Astrocyte (in vitro differentiated cells and primary cell): ENCODE data around the gene KDM4B. TPM values are rescaled to one million over a fixed set of nuclear protein-coding genes. Genes with fewer than 3 reads are reported as not detected.
A peak's percentile ranks its signal among the peaks of the same experiment; 100 is the strongest.
"Not testable (repeated sequence)": the region's sequence is repeated elsewhere in the genome, so short reads cannot be mapped to it uniquely, and the experiment has no call there.

Source experiments
- DNase-seq: peaks from one replicate; pipeline ENCODE4 v3.0.0-alpha.2; 2010; ENCODE audit warnings: low read depth
- FAIRE-seq: peaks from 2 replicates; lab custom pipeline; 2011; peaks lifted over from hg19 to GRCh38; lab: Jason Lieb, UNC
- H2AFZ ChIP-seq: 2 replicates; pipeline ENCODE4 v1.6.0; 2012; ENCODE audit warnings: low read depth, low read length, inconsistent platforms
- H3K27ac ChIP-seq: 2 replicates; pipeline ENCODE4 v1.5.1; 2011; ENCODE audit warnings: low read depth, low read length, inconsistent platforms
- H3K27me3 ChIP-seq: 2 replicates; pipeline ENCODE4 v1.6.0; 2011; ENCODE audit warnings: low read length, inconsistent platforms; ENCODE audit not compliant: insufficient read depth
- H3K36me3 ChIP-seq: 2 replicates; pipeline ENCODE4 v1.5.1; 2011; ENCODE audit warnings: low read length, inconsistent platforms; ENCODE audit not compliant: insufficient read depth
- H3K4me1 ChIP-seq: 2 replicates; pipeline ENCODE4 v1.5.1; 2011; ENCODE audit warnings: low read length, inconsistent platforms; ENCODE audit not compliant: insufficient read depth
- H3K4me2 ChIP-seq: 2 replicates; pipeline ENCODE4 v1.6.0; 2012; ENCODE audit warnings: low read length, inconsistent platforms
- H3K4me3 ChIP-seq: 2 replicates; pipeline ENCODE4 v1.5.1; 2011; ENCODE audit warnings: low read depth, mild to moderate bottlenecking, low read length, inconsistent platforms; ENCODE audit not compliant: insufficient read depth
- H3K79me2 ChIP-seq: 2 replicates; pipeline ENCODE4 v1.6.0; 2012; ENCODE audit warnings: mild to moderate bottlenecking, low read length, inconsistent platforms; ENCODE audit not compliant: insufficient read depth
- H3K9ac ChIP-seq: 2 replicates; pipeline ENCODE4 v1.6.0; 2012; ENCODE audit warnings: mild to moderate bottlenecking, low read length, inconsistent platforms
- H3K9me3 ChIP-seq: 2 replicates; pipeline ENCODE4 v1.5.1; 2012; ENCODE audit warnings: low read depth, mild to moderate bottlenecking, low read length, inconsistent platforms; ENCODE audit not compliant: insufficient read depth
- H4K20me1 ChIP-seq: 2 replicates; pipeline ENCODE4 v1.6.0; 2012; ENCODE audit warnings: low read length, inconsistent platforms; ENCODE audit not compliant: insufficient read depth
- H3K27ac Mint-ChIP-seq: one replicate; pipeline ENCODE4 v1.8.0; 2021; ENCODE audit warnings: mild to moderate bottlenecking, mixed read lengths; ENCODE audit not compliant: unreplicated experiment
- H3K27me3 Mint-ChIP-seq: one replicate; pipeline ENCODE4 v1.8.0; 2021; ENCODE audit warnings: low read depth, mixed read lengths; ENCODE audit not compliant: unreplicated experiment
- H3K36me3 Mint-ChIP-seq: one replicate; pipeline ENCODE4 v1.8.0; 2021; ENCODE audit warnings: low read depth, mixed read lengths; ENCODE audit not compliant: unreplicated experiment
- H3K4me1 Mint-ChIP-seq: one replicate; pipeline ENCODE4 v1.8.0; 2021; ENCODE audit warnings: low read depth, mixed read lengths; ENCODE audit not compliant: unreplicated experiment
- H3K4me3 Mint-ChIP-seq: one replicate; pipeline ENCODE4 v1.8.0; 2021; ENCODE audit warnings: mild to moderate bottlenecking, moderate library complexity, mixed read lengths; ENCODE audit not compliant: unreplicated experiment
- H3K9me3 Mint-ChIP-seq: one replicate; pipeline ENCODE4 v1.8.0; 2021; ENCODE audit warnings: mild to moderate bottlenecking, mixed read lengths; ENCODE audit not compliant: unreplicated experiment
- CTCF ChIP-seq: IDR thresholded peaks from 2 replicates; pipeline ENCODE4 v1.5.1; 2011; ENCODE audit warnings: low read depth, mild to moderate bottlenecking, inconsistent platforms, low read length, moderate library complexity; ENCODE audit not compliant: insufficient read depth
- EZH2 ChIP-seq: IDR thresholded peaks from 2 replicates; pipeline ENCODE4 v1.6.1; 2012; ENCODE audit warnings: mild to moderate bottlenecking, low read length, inconsistent platforms; ENCODE audit not compliant: insufficient read depth
- total RNA-seq: library from RNA; stranded (reverse); gene quantifications from 2 replicates; pipeline ENCODE4 v1.2.1, GENCODE V29; 2021

Gene KDM4B
- total RNA-seq, 1 donor from 2014 or later, result 55.2 TPM

- not testable (repeated sequence) for H3K4me3 ChIP-seq, H3K27me3 Mint-ChIP-seq, H3K4me2 ChIP-seq, H3K9ac ChIP-seq, H3K4me3 Mint-ChIP-seq, FAIRE-seq, H3K27me3 ChIP-seq, H3K36me3 ChIP-seq, H3K27ac Mint-ChIP-seq, DNase-seq, H3K9me3 Mint-ChIP-seq, H2AFZ ChIP-seq, H3K9me3 ChIP-seq, H3K27ac ChIP-seq
- TF ChIP-seq CTCF, result peak; percentile 56
- peaks cover 79% of the 10 kb centered on the region for H3K79me2 ChIP-seq
- peaks cover 88% of the 10 kb centered on the region for H4K20me1 ChIP-seq
- peaks cover 19% of the 10 kb centered on the region for H3K4me1 Mint-ChIP-seq
- peaks cover 14% of the 10 kb centered on the region for H3K4me1 ChIP-seq
- peaks cover 12% of the 10 kb centered on the region for H3K36me3 Mint-ChIP-seq
Measured at GRCh38 chr19:5029596-5029995, 60.7 kb downstream of the KDM4B start.

- no peak overlapping the region for H2AFZ ChIP-seq
- FAIRE-seq (no peak), DNase-seq (no peak)
- Mint-ChIP-seq H3K9me3 (peaks cover 2% of the 10 kb centered on the region), H3K4me3 (no peak overlapping the region), H3K36me3 (peaks cover 16% of the 10 kb centered on the region), H3K27ac (no peak overlapping the region), H3K4me1 (peaks cover 16% of the 10 kb centered on the region), H3K27me3 (no peaks in the 10 kb centered on the region)
- TF ChIP-seq EZH2 (no peak), CTCF (no peak)
- no peaks in the 10 kb centered on the region for H3K9me3 ChIP-seq
- H3K27ac ChIP-seq, result no peak overlapping the region
- peaks cover 78% of the 10 kb centered on the region for H3K79me2 ChIP-seq
- H3K9ac ChIP-seq, result no peak overlapping the region
- H3K4me2 ChIP-seq, result no peak overlapping the region
- H3K36me3 ChIP-seq, result no peaks in the 10 kb centered on the region
- H4K20me1 ChIP-seq, result peaks cover 88% of the 10 kb centered on the region
- peaks cover 21% of the 10 kb centered on the region for H3K4me1 ChIP-seq
- H3K4me3 ChIP-seq, result no peak overlapping the region
- no peaks in the 10 kb centered on the region for H3K27me3 ChIP-seq
Measured at GRCh38 chr19:5030136-5030820, 61.4 kb downstream of the KDM4B start.

- Mint-ChIP-seq H3K27ac (no peak overlapping the region), H3K36me3 (peaks cover 16% of the 10 kb centered on the region), H3K4me1 (peaks cover 15% of the 10 kb centered on the region), H3K4me3 (no peak overlapping the region), H3K27me3 (no peaks in the 10 kb centered on the region), H3K9me3 (peaks cover 2% of the 10 kb centered on the region)
- FAIRE-seq, result no peak
- H3K79me2 ChIP-seq, result peaks cover 75% of the 10 kb centered on the region
- DNase-seq, result no peak
- H3K27ac ChIP-seq, result no peak overlapping the region
- peaks cover 26% of the 10 kb centered on the region for H3K4me1 ChIP-seq
- no peaks in the 10 kb centered on the region for H3K36me3 ChIP-seq
- TF ChIP-seq EZH2 (no peak), CTCF (no peak)
- H3K4me2 ChIP-seq, result no peak overlapping the region
- no peaks in the 10 kb centered on the region for H3K27me3 ChIP-seq
- no peak overlapping the region for H3K9ac ChIP-seq
- H3K4me3 ChIP-seq, result no peak overlapping the region
- H2AFZ ChIP-seq, result no peak overlapping the region
- no peaks in the 10 kb centered on the region for H3K9me3 ChIP-seq
- peaks cover 89% of the 10 kb centered on the region for H4K20me1 ChIP-seq
Measured at GRCh38 chr19:5030822-5031221, 61.9 kb downstream of the KDM4B start.
